ENCODE data around the gene ADORA2B. TPM values are rescaled to one million over a fixed set of nuclear protein-coding genes. Genes with fewer than 3 reads are reported as not detected.
"Not testable (repeated sequence)": the region's sequence is repeated elsewhere in the genome, so short reads cannot be mapped to it uniquely, and the experiment has no call there.

Gene ADORA2B
- total RNA-seq, 2 donors from 2014 or later = 0.19 to 3.4 TPM

DNA sequence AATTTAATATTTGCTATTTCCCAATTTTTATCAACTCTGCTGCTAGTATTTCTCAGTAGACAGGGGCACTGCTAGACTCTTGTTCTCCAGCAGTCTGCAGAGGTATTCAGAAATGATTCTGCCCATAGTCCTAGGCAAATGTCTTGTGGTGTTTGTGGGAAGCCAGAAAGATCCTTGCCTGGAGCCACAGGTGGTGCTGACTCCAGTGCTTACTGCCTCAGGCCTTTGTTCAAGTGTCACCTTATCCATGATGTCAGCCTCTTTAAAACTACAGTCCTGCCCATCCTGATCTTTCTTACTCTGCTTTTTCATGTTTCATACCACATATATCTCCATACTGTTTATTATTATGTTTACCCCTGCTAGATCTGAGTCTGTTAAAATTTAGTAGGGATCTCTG lies 28.1 kb downstream of the ADORA2B start:
- Mint-ChIP-seq H3K9me3 (no peaks in the 10 kb centered on the region), H3K4me3 (no peak overlapping the region), H3K4me1 (no peaks in the 10 kb centered on the region), H3K36me3 (ENCODE audit: low read depth) (peaks cover 29% of the 10 kb centered on the region), H3K27ac (no peak overlapping the region), H3K27me3 (no peaks in the 10 kb centered on the region)
- ATAC-seq (replicated peaks) = peak; percentile 43

GRCh38 chr17:15973834-15974233 lies 28.9 kb downstream of the ADORA2B start:
- H3K4me1 Mint-ChIP-seq = no peaks in the 10 kb centered on the region
- no peak overlapping the region for H3K4me3 Mint-ChIP-seq
- peaks cover 34% of the 10 kb centered on the region for H3K36me3 Mint-ChIP-seq (ENCODE audit: low read depth)
- no peak overlapping the region for H3K27ac Mint-ChIP-seq
- H3K27me3 Mint-ChIP-seq = no peaks in the 10 kb centered on the region
- no peaks in the 10 kb centered on the region for H3K9me3 Mint-ChIP-seq
- ATAC-seq (replicated peaks) = no peak

- ATAC-seq (replicated peaks) = no peak
- Mint-ChIP-seq H3K27me3 (no peaks in the 10 kb centered on the region), H3K9me3 (no peaks in the 10 kb centered on the region), H3K36me3 (ENCODE audit: low read depth) (peaks cover 65% of the 10 kb centered on the region), H3K27ac (no peak overlapping the region), H3K4me3 (no peak overlapping the region), H3K4me1 (peaks cover 17% of the 10 kb centered on the region)
Measured at GRCh38 chr17:15977894-15978293, 33.0 kb downstream of the ADORA2B start.

DNA sequence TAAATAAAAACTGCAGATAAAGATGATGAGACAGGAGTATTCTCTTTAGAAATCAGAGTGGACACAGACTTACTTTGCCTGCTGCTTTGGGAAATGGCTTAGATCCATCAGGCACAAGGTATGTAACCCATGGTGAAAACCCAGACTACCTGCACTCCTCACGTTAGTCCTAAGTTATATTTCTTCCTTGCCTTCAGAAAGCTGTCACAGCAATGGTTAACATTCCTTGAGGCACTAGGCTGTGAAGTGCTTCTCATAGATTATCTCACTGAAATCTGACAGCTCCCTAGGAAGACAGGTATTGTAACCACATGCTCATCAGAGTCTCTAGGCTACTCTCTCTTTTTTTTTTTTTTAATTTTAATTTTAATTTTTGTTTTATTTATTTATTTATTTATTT lies 33.7 kb downstream of the ADORA2B start:
- ATAC-seq (replicated peaks) = no peak
- Mint-ChIP-seq H3K27ac (no peak overlapping the region), H3K36me3 (ENCODE audit: low read depth) (peaks cover 72% of the 10 kb centered on the region), H3K4me1 (peaks cover 17% of the 10 kb centered on the region), H3K9me3 (no peaks in the 10 kb centered on the region), H3K4me3 (no peak overlapping the region), H3K27me3 (no peaks in the 10 kb centered on the region)

GRCh38 chr17:15979013-15979412 lies 34.1 kb downstream of the ADORA2B start:
- not testable (repeated sequence) for H3K4me3 Mint-ChIP-seq; H3K27ac Mint-ChIP-seq; ATAC-seq (replicated peaks); H3K27me3 Mint-ChIP-seq; H3K9me3 Mint-ChIP-seq
- Mint-ChIP-seq H3K36me3 (ENCODE audit: low read depth) (peaks cover 76% of the 10 kb centered on the region), H3K4me1 (peaks cover 17% of the 10 kb centered on the region)

DNA sequence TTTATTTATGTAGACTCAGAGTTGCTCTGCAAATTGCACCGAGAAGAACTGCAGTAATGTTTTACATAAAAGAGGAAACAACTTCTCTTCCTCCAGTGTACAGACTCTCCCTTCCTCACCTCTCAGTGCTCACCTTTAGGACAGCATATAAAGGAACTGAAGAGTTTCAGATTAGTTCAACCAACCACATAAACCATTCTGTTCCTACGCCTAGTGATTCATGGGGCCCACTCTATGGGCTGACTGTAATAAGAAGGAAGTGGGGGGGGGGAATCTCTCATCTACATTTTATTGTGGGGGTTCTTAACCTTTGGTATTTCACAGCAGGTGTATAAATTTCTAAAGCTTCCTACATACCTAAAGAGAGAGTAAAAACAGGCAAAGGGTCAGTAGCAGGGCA lies 36.3 kb downstream of the ADORA2B start:
- Mint-ChIP-seq H3K36me3 (ENCODE audit: low read depth) (peaks cover 84% of the 10 kb centered on the region), H3K4me1 (peaks cover 17% of the 10 kb centered on the region), H3K27me3 (no peaks in the 10 kb centered on the region), H3K4me3 (peak overlapping the region; percentile 13), H3K9me3 (no peaks in the 10 kb centered on the region), H3K27ac (no peak overlapping the region)
- ATAC-seq (replicated peaks) = peak; percentile 100

- peak overlapping the region; percentile 13 for H3K4me3 Mint-ChIP-seq
- no peak for ATAC-seq (replicated peaks)
- peaks cover 87% of the 10 kb centered on the region for H3K36me3 Mint-ChIP-seq (ENCODE audit: low read depth)
- H3K4me1 Mint-ChIP-seq = peaks cover 17% of the 10 kb centered on the region
- no peak overlapping the region for H3K27ac Mint-ChIP-seq
- H3K27me3 Mint-ChIP-seq = no peaks in the 10 kb centered on the region
- no peaks in the 10 kb centered on the region for H3K9me3 Mint-ChIP-seq
Measured at GRCh38 chr17:15981646-15982580, 37.0 kb downstream of the ADORA2B start.

DNA sequence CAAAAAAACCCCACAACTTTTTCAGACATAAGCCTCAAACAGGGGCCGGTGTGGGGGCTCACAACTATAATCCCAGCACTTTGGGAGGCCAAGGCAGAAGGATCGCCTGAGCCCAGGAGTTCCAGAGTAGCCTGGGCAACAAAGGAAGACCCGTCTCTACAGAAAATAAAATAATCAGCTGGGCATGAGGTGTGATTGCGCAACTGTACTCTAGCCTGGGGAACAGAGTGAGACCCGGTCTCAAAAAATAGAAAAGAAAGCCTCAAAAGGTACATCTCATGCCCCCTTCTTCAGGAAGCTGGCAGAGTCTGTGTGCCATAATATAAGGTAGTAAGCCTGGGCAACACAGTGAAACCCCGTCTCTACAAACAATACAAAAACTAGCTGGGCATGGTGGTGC lies 51.4 kb downstream of the ADORA2B start:
- Mint-ChIP-seq H3K27ac (no peak overlapping the region), H3K4me1 (peaks cover 10% of the 10 kb centered on the region), H3K4me3 (no peak overlapping the region), H3K9me3 (no peaks in the 10 kb centered on the region), H3K36me3 (ENCODE audit: low read depth) (peaks cover 54% of the 10 kb centered on the region), H3K27me3 (no peaks in the 10 kb centered on the region)
- no peak for ATAC-seq (replicated peaks)

DNA sequence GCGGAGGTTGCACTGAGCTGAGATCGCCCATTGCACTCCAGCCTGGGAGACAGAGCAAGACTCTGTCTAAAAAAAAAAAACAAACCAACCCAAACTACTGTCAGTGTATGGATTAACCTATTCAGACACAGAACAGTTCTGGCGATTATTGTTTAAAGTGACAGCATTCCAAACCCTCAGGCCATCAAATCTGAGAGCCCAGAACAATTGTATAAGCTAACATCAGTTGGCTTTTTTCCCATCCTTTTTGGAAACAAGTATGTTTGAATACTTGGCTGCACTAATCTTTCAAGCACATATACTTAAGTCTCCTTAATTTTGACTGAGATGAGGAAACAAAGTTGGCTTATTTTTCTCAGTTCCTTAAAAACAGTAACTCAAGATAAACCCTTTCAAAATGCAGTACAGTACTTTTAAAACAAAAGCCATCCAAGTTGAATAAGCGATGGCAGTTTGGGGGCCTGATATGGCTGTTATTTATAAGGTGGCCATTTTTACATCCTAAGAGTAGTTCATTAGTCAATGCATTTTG lies 53.2 kb downstream of the ADORA2B start:
- Mint-ChIP-seq H3K4me3 (peak overlapping the region; percentile 85), H3K36me3 (ENCODE audit: low read depth) (peaks cover 65% of the 10 kb centered on the region), H3K27ac (peak overlapping the region; percentile 78)

GRCh38 chr17:15999141-15999973 lies 54.4 kb downstream of the ADORA2B start, which contains the start of the genes TTC19 and ZSWIM7:
Gene TTC19, plus strand, starts transcription at chr17:15999824. Its CDS starts 25 bp downstream, at chr17:15999849.
Gene ZSWIM7, minus strand, starts transcription at chr17:15999704. Its CDS starts 110 bp downstream, at chr17:15999594.
- H3K27me3 Mint-ChIP-seq = no peaks in the 10 kb centered on the region
- no peaks in the 10 kb centered on the region for H3K9me3 Mint-ChIP-seq
- peak within 1 kb of the TSS; percentile 78 for H3K27ac Mint-ChIP-seq
- H3K4me1 Mint-ChIP-seq = peaks cover 19% of the 10 kb centered on the region
- H3K4me3 Mint-ChIP-seq = peak within 1 kb of the TSS; percentile 85
- ATAC-seq (replicated peaks) = peak; percentile 96
- peaks cover 67% of the 10 kb centered on the region for H3K36me3 Mint-ChIP-seq (ENCODE audit: low read depth)

More for the DNA sequence above, 53.2 kb downstream of the ADORA2B start:
- H3K27me3 Mint-ChIP-seq = no peaks in the 10 kb centered on the region
- H3K9me3 Mint-ChIP-seq = no peaks in the 10 kb centered on the region
- H3K4me1 Mint-ChIP-seq = peaks cover 19% of the 10 kb centered on the region
- no peak for ATAC-seq (replicated peaks)

GRCh38 chr17:15999974-16000827 lies 55.3 kb downstream of the ADORA2B start:
- peaks cover 68% of the 10 kb centered on the region for H3K36me3 Mint-ChIP-seq (ENCODE audit: low read depth)
- peak overlapping the region; percentile 85 for H3K4me3 Mint-ChIP-seq
- no peaks in the 10 kb centered on the region for H3K27me3 Mint-ChIP-seq
- peaks cover 19% of the 10 kb centered on the region for H3K4me1 Mint-ChIP-seq
- H3K9me3 Mint-ChIP-seq = no peaks in the 10 kb centered on the region
- peak; percentile 48 for ATAC-seq (replicated peaks)
- peak overlapping the region; percentile 78 for H3K27ac Mint-ChIP-seq

DNA sequence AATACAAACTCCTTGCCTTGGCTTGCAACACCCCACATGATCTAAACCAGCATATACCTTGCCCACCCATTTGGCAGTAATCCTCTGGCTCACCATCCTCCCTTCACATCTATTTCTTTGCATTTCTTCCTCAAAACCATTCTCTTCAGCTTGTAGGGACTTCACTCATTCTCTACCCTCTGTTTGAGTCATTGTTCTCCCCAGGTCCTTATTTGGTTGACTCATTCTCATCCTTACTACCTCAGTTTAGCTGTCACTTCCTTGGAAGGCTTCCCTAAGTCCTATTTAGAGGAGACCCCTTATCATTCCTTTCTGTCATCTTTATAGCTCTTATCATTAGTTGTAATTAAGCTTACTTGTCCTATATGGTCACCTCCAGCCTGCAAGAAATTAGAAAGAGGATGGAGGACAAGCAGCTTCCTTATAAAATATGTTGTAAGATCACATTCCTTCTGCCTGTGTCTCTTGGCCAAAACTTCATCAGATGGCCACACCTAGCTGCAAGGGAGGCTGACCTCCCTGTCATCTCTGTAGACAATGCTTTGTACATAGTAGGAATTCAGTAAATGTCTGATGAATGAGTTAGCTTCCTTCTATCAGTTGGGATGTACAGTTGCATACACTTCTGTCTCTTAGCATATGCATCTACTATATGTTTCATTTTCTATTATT lies 56.4 kb downstream of the ADORA2B start:
- Mint-ChIP-seq H3K9me3 (no peaks in the 10 kb centered on the region), H3K4me1 (peaks cover 19% of the 10 kb centered on the region), H3K36me3 (ENCODE audit: low read depth) (peaks cover 68% of the 10 kb centered on the region), H3K4me3 (peak overlapping the region; percentile 85), H3K27me3 (no peaks in the 10 kb centered on the region), H3K27ac (peak overlapping the region; percentile 78)
- ATAC-seq (replicated peaks) = no peak

- Mint-ChIP-seq H3K27ac (no peak overlapping the region), H3K9me3 (no peaks in the 10 kb centered on the region), H3K4me1 (peaks cover 19% of the 10 kb centered on the region), H3K4me3 (no peak overlapping the region), H3K27me3 (no peaks in the 10 kb centered on the region), H3K36me3 (ENCODE audit: low read depth) (peaks cover 75% of the 10 kb centered on the region)
- ATAC-seq (replicated peaks) = no peak
Measured at GRCh38 chr17:16002708-16003260, 57.9 kb downstream of the ADORA2B start.
